GM18909 (cell line): ENCODE measurements around the gene TRIM63.

ENCODE experiments used
- ATAC-seq: cut with Tn5 transposase; IDR thresholded peaks from one replicate; pipeline ENCODE4 v1.9.1; 2021; ENCODE audit warnings: mild to moderate bottlenecking; ENCODE audit not compliant: unreplicated experiment, poor library complexity

TRIM63 gene

GRCh38 chr1:26059906-26060305 lies 7.5 kb downstream of the TRIM63 start:
- ATAC-seq = no peak

- ATAC-seq = no peak
Measured at GRCh38 chr1:26058052-26058595, 9.3 kb downstream of the TRIM63 start.

- no peak for ATAC-seq
Measured at GRCh38 chr1:26057189-26057588, 10.2 kb downstream of the TRIM63 start.

- ATAC-seq = no peak
Measured at GRCh38 chr1:26055041-26055440, 12.4 kb downstream of the TRIM63 start.

- ATAC-seq = no peak
Measured at GRCh38 chr1:26053718-26054560, 13.5 kb downstream of the TRIM63 start.

- no peak for ATAC-seq
Measured at GRCh38 chr1:26050248-26050640, 17.2 kb downstream of the TRIM63 start.

GRCh38 chr1:26049531-26050247 lies 17.7 kb downstream of the TRIM63 start:
- no peak for ATAC-seq

- ATAC-seq = no peak
Measured at GRCh38 chr1:26047278-26047874, 20.1 kb downstream of the TRIM63 start.

- no peak for ATAC-seq
Measured at GRCh38 chr1:26046246-26047095, 21.0 kb downstream of the TRIM63 start.

- ATAC-seq = no peak
Measured at GRCh38 chr1:26045722-26046245, 21.6 kb downstream of the TRIM63 start, which contains the start of gene SLC30A2. SLC30A2 (minus strand) TSS chr1:26046118; CDS start chr1:26045896, 222 bp downstream.

- no peak for ATAC-seq
Measured at GRCh38 chr1:26044971-26045721, 22.3 kb downstream of the TRIM63 start.

GRCh38 chr1:26044414-26044813 lies 23.0 kb downstream of the TRIM63 start:
- ATAC-seq = no peak

- no peak for ATAC-seq
Measured at GRCh38 chr1:26043765-26044164, 23.7 kb downstream of the TRIM63 start.

GRCh38 chr1:26041978-26042377 lies 25.5 kb downstream of the TRIM63 start:
- no peak for ATAC-seq

- no peak for ATAC-seq
Measured at GRCh38 chr1:26041401-26041800, 26.0 kb downstream of the TRIM63 start.

GRCh38 chr1:26038904-26039303 lies 28.5 kb downstream of the TRIM63 start:
- no peak for ATAC-seq

- no peak for ATAC-seq
Measured at GRCh38 chr1:26038477-26038876, 29.0 kb downstream of the TRIM63 start.

GRCh38 chr1:26037904-26038303 lies 29.5 kb downstream of the TRIM63 start:
- no peak for ATAC-seq

- no peak for ATAC-seq
Measured at GRCh38 chr1:26036756-26037281, 30.6 kb downstream of the TRIM63 start.
